GDM1 (cell line): Measurements from ENCODE around the gene TNNI2.
"Not testable (repeated sequence)": the region's sequence is repeated elsewhere in the genome, so short reads cannot be mapped to it uniquely, and the experiment has no call there.

ENCODE experiments used
- DNase-seq: peaks from one replicate; lab custom pipeline; 2025; lab: John Stamatoyannopoulos, UW

TNNI2 gene

GRCh38 chr11:1862588-1863351 is 24.0 kb downstream of the TNNI2 start:
- no peak for DNase-seq

- peak; percentile 22 for DNase-seq
Observed at GRCh38 chr11:1863352-1864216, 24.8 kb downstream of the TNNI2 start.

GRCh38 chr11:1864231-1864630 is 25.4 kb downstream of the TNNI2 start:
- no peak for DNase-seq

GRCh38 chr11:1864831-1865665 is 26.3 kb downstream of the TNNI2 start:
- no peak for DNase-seq

- DNase-seq, result no peak
Observed at GRCh38 chr11:1866226-1866625, 27.4 kb downstream of the TNNI2 start.

GRCh38 chr11:1866776-1867175 is 28.0 kb downstream of the TNNI2 start:
- no peak for DNase-seq

GRCh38 chr11:1867381-1867780 is 28.6 kb downstream of the TNNI2 start:
- no peak for DNase-seq

- DNase-seq, result no peak
Observed at GRCh38 chr11:1868056-1868635, 29.4 kb downstream of the TNNI2 start.

- DNase-seq, result no peak
Observed at GRCh38 chr11:1868636-1869291, 30.0 kb downstream of the TNNI2 start.

- no peak for DNase-seq
Observed at GRCh38 chr11:1869427-1870325, 30.9 kb downstream of the TNNI2 start.

GRCh38 chr11:1870326-1870696 is 31.5 kb downstream of the TNNI2 start:
- DNase-seq, result no peak

- no peak for DNase-seq
Observed at GRCh38 chr11:1870721-1871466, 32.1 kb downstream of the TNNI2 start.

GRCh38 chr11:1871531-1871930 is 32.8 kb downstream of the TNNI2 start:
- no peak for DNase-seq

- DNase-seq, result no peak
Observed at GRCh38 chr11:1872267-1872985, 33.6 kb downstream of the TNNI2 start.

GRCh38 chr11:1873048-1873812 is 34.4 kb downstream of the TNNI2 start:
- no peak for DNase-seq

- not testable (repeated sequence) for DNase-seq
Observed at GRCh38 chr11:1873813-1874150, 35.0 kb downstream of the TNNI2 start.

- not testable (repeated sequence) for DNase-seq
Observed at GRCh38 chr11:1874441-1875092, 35.8 kb downstream of the TNNI2 start.
